Stimulated activated CD4-positive, alpha-beta T cell treated with anti-CD3 and anti-CD28 coated beads, Interleukin-1b, Interleukin-23, amount 100 ng/mL, for 48 hours (primary cell): ENCODE results near the gene PSENEN.
A peak's percentile ranks its signal among the peaks of the same experiment; 100 is the strongest.

Experiments
- DNase-seq: peaks from one replicate; pipeline ENCODE4 v3.0.0-alpha.2; 2020

The PSENEN gene

GRCh38 chr19:35745328-35746086 lies at the start of gene PSENEN, which contains the start of gene U2AF1L4:
Gene PSENEN (plus strand): TSS chr19:35745651. CDS start chr19:35745931, 280 bp downstream.
Gene U2AF1L4 (minus strand): TSS chr19:35745418. CDS start chr19:35745391, 27 bp downstream.
- DNase-seq: peak; percentile 97

DNA sequence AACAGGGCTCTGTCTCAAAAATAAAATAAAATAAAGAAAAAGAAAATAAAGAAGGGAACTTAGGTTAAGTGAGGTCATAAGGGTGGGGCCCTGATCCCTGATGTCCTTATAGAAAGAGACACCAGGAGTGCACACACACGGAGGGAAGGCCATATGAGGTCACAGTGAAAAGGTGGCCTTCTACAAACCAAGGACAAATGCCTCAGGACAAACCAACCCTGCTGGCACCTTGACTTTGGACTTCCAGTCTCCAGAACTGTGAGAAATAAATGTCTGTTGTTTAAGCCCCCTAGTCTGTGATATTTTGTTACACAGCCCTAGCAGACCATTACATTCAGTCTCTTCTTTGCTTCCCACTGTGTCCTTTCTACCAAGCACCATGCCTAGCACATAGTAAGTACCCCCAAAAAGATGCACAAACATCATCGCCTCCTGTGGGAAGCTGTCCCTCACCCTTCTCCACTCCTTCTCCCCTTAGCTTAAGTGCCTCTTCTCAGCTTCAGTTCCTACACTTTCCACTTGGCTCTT lies 49.5 kb upstream of the PSENEN start:
- DNase-seq: no peak

DNA sequence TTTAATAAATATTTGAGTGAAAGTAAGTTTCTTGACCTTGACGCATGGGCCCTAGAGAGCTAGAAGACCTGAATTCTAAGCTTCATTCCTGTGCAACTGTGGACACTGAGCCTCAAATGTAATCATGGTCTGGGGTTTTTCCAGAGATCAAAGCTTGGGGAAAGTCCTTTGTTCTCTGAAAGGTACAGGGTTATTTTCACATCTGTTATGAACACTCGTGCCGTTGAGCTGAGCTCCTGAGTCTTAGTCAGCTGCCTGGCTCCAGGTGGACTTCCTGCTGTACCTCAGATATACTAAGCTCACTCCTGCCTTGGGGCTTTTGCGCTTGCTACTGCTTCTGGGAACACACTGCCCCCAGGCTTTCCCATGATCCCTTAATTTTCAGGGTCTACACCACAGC lies 48.6 kb upstream of the PSENEN start:
- DNase-seq: peak; percentile 55

DNA sequence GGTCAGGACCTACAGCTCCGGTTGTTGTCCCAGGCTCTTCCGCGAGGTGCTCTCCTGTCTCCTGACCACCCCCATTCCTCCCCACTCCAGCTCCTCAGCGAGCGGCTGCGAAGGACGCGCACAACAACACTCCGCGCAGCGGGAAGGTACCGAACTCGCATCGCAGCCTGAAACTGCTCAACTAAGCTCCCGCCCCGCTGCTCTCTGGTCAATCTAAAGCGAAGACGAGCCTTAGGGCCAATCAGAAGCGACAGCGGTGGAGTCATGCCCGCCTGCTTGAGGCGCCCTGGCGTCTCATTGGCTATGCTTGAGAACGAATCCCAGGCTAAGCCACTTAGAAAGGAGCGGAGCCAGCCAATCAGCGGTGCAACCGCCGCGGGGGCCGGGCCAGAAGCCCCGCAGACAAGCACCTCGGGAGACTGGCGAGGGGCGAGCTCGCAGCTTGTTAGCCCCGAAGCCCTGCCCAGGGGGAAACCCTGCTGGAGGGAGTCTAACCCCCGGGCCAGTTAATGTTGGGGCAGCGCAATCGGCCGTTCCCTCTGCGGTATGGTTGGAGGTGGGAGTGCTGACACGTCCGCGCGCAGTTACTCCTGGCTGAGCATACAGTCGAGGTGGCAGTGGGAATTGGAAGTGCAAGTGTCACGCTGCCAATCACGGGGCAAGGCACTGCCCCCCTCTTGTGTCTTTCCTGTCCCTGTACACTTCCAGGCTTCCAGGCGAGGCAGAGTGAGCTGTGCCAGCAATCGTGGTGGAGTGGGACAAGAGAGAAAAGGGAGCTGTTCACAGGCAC lies 43.0 kb upstream of the PSENEN start:
- DNase-seq: peak; percentile 97

DNA sequence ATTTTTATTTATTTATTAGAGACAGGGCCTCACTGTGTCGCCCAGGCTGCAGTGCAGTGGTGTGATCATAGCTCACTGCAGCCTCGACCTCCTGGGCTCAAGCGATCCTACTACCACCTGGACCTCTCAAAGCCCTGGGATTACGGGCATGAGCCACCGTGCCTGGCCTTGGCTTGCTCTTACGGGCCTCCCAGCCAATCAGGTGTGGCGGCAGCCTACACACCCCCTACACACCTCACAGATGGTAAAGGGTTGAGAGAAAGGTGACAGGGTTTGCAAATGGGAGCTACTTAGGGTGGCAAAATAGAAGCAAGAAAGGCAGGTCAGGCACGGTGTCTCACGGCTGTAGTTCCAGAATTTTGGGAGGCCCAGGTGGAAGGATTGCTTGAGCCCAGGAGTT lies 42.1 kb upstream of the PSENEN start:
- DNase-seq: no peak

DNA sequence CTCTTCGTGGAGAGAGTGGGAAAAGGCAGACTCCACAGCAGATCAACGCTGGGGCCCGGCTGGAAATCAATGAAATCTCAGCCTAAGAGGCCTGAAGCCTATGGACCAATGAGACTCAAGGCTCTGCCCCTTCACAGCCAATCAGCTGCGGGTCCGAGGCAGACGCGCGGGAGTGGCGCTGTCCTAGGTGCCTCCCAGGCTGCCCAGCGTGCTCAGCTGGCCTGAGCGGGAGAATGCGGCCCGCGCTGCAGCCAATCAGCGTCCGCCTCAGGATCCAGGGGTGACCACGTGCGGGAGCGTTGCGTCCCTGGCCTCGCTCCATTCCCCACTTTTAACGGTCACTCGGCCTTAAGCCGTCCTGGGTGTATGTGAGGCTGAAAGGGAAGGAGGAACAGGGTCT lies 41.2 kb upstream of the PSENEN start, which contains the start of gene ZBTB32:
Gene ZBTB32, plus strand, starts transcription at position 341 of the 400 bp plus-strand sequence. CDS start 10,069 bp downstream, outside the sequence.
- DNase-seq: no peak

DNA sequence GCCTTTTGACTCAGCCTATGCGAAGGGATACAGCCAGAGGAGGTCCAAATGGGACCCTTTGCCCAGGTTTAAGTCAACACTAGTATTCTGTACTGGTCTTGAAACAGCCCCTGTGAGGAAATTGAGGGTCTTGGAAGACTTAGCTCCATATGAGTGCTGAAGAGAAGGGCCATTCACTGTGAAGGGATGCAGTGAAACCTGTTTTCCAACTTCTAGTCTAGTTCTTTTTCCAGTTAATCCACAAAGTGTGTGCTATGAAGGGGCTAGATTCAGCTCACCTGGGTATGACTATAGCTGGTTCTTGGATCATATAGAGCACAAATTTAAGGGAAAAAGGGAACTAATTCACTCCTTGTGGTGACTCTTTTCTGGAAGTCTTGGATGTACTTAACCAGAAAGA lies 37.1 kb upstream of the PSENEN start:
- no peak for DNase-seq

GRCh38 chr19:35710784-35711723 lies 34.4 kb upstream of the PSENEN start:
- DNase-seq: peak; percentile 84

GRCh38 chr19:35712567-35713505 lies 32.6 kb upstream of the PSENEN start:
- DNase-seq: peak; percentile 92

DNA sequence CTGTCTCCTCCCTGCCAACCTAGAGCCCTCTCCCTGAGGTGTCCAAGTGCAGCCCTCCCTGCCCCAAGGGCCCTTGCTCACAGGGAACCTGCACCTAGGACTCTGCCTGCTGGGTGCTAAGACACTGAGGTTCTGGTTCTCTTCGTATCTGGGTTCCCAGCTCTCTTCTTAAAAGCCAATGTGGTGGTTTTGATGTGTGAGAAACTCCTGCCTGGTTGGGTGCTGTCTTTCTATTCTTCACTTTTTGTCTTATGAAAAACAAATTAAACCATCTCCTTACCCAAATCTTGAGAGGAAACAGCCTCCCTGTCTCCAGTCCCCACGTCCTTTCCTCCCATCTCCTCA lies 32.0 kb upstream of the PSENEN start:
- DNase-seq: no peak

GRCh38 chr19:35713904-35714495 lies 31.5 kb upstream of the PSENEN start:
- DNase-seq: no peak

GRCh38 chr19:35714601-35715354 lies 30.7 kb upstream of the PSENEN start:
- peak; percentile 58 for DNase-seq

- DNase-seq: no peak
These were observed 30.1 kb upstream of the PSENEN start for GRCh38 chr19:35715355-35715809.

- no peak for DNase-seq
These were observed 29.3 kb upstream of the PSENEN start for GRCh38 chr19:35715981-35716800.

- DNase-seq: peak; percentile 97
These were observed 28.4 kb upstream of the PSENEN start for GRCh38 chr19:35716801-35717664.

DNA sequence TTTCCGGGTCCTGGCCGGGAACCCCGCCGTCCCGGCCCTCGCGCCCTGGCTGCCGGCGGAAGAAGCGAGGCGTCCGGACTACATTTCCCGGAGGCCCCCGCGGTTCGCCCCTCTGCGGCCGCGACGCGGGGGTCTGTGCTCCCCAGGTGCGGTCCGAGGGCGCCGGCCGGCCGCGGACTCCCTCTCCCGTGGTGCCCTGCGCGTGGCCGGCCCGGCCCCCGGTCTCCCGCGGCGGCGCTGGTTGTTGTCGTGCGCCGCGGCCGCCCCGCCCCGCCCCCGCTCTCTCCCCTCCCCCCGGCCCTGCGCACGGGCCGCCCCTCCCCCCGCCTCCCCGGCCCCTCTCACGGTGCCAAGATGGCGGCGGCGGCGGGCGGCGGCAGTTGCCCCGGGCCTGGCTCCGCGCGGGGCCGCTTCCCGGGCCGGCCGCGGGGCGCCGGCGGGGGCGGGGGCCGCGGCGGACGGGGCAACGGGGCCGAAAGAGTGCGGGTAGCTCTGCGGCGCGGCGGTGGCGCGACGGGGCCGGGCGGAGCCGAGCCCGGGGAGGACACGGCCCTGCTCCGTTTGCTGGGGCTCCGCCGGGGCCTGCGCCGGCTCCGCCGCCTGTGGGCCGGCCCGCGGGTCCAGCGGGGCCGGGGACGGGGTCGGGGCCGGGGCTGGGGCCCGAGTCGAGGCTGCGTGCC lies 27.6 kb upstream of the PSENEN start, which contains the start of gene KMT2B:
Gene KMT2B, plus strand, starts transcription at position 339 of the 680 bp plus-strand sequence. Its CDS starts 16 bp downstream, at position 355.
- no peak for DNase-seq

GRCh38 chr19:35718345-35719041 lies 27.0 kb upstream of the PSENEN start:
- DNase-seq: peak; percentile 72
